Eye (tissue), 1 donor: Measurements from ENCODE around the gene TOX2.
A peak's percentile ranks its signal among the peaks of the same experiment; 100 is the strongest.
"Not testable (repeated sequence)": the region's sequence is repeated elsewhere in the genome, so short reads cannot be mapped to it uniquely, and the experiment has no call there.

Experiments
- DNase-seq: peaks from one replicate; pipeline ENCODE4 v3.0.0-alpha.2; 2015

TOX2 gene

DNA sequence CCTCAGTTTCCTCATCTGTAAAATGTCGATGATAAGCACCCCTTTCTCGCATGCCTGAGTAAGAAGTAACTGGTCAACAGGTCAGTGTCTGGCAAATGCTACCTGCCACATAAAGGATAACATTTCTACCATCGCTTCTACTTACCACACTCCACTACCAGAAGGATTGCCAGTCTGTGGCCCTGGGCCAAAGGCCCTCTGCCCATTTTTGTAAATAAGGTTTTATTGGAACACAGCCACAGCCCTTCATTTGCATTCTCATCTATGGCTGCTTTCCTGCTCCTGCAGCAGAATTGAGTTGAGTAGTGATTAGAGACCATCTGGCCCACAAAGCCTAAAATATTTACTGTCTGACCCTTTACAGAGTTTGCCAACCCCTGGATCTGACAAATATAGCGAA is 121.8 kb downstream of the TOX2 start:
- no peak for DNase-seq

DNA sequence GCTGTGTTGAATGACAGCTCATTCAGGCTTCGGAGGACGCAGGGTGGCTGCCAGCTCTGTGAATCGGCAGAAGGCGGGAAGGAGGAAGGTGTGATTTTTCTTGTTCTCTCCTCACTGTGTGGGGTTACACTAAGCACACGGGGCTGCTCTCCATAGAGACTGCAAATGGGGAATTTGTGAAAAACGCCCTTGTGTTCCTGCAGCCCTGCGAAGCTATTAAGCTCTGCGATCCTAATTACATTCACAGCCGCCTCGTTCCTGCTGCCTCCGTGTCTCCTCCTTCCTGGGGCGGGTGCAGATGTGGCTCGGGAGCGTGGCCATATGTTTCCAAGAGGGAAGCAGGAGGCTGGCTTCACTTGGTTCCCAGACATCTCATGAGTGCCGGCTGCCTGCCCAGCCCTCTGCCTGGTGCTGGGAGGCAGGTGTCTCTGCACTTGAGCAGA is 124.0 kb downstream of the TOX2 start:
- peak; percentile 78 for DNase-seq

DNA sequence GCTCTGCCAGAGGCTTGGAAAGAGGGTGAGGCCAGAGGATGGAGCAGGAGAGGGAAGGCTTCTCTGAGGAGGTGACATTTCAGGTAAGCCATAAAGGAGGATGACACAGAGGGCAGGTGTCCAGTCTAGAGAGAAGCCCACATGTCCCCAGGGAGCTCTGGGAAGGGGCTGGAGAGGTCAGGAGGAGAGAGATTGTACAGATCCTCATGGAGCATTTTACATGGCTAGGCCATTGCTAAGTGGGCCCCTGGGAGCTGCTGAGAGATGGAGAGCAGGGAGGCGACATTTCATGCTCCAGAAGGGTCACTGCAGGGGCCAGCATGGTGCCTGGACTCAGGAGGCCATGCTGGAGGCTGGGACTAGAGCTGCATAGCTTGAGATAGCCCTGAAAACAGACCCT is 124.5 kb downstream of the TOX2 start:
- no peak for DNase-seq

DNA sequence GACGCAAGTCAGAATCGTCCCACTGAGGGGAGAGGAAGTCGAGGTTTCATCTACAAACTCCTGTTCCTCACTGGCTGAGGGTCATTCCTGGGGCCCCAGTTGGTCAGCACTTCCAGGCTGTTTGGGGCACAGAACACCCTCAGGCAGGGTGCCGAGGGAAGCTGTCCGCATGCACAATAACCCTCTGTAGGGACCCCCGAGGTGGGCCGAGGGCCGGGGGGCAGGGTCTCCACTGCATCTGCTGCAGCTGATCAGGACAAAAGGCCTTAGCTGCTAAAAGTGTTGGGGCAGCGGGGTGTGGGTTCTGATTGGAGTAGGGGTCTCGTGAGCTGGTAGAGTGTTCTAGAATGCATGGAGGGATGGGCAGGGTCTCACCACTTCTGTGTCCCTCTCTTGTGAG is 125.1 kb downstream of the TOX2 start:
- no peak for DNase-seq

DNA sequence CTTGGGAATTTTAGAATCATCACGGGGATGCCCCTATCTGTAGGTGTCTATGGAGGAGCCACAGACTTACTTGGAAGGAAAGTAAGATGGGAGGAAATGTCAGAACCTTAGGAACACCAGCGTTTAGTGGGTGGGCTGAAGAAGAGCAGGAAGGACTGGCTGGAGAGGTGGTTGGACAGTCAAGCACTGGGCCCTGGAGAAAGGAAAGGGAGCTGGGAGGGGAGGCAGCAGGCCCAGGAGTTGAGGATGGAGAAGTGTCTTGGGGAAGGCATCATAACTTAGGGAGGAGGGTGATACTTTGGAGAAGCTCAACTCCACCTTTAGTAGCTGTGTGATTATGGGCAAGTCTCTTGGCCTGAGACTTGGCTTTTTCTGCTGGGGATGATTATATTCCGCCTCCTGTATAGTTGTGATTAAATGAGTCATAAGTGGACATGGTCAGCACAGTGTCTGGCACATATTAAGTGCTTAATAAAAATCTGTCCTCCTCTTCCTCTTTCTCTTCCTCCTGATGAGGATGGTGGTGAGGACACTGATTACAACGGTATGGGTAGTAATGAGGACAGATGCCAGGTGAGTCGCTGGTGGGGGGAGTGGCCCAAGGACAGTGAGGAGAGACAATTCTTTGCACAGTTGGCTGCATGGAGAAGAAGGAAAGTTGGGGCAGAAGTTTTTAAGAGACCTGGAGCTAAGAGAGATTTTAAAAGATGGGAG is 125.7 kb downstream of the TOX2 start:
- no peak for DNase-seq

DNA sequence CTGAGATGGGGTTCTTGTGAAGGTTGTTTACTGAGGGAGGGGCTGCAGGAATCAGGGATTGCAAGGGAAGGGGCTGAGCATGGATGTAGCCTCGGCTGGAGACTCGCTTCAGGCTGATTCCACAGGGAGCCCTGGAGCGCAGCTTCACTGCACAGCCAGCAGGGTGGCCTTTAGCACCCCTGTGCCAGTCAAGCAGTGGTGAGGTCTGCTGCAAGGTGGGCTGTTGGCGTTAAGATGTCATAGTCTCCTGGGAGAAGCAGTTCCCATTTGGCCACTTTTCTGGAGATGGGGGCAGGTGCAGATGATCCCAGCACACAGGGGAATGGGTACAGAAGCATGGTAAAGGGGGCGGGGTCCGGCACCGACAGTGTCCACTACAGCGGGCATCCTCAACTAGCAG is 126.3 kb downstream of the TOX2 start:
- no peak for DNase-seq

DNA sequence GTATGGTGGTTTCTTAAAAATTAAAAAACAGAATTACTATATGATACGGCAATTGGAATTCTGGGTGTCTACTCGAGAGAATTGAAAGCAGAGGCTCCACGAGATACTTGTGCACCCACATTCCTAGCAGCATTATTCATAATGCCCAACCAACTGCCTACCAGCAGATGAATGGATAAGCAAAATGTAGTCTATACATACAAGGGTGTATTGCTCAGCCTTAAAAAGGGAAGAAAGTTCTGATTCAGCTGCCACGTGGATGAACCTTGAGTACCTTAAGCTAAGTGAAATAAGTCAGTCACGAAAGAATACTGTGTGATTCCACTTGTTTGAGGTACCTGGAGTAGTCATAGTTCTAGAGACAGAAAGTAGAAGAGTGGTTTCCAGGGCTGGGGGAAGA is 130.1 kb downstream of the TOX2 start:
- not testable (repeated sequence) for DNase-seq

DNA sequence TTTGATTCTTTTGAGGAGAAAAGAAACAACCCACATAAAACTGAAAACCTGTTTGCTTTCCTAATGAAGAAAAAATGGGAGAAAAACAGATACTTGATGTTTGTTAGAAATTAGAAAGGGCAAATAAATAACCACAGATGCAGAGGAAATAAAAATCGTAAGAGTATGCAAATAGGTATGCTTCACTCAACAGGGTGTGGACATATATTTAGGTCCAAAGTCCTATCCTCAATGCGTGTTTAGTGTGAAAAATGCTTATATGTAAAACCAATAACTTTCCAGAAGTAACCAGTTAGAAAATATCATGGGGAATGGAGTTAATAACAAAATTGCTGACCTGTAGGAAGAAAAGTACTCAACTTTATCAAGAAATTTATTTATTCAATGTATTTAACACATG is 135.7 kb downstream of the TOX2 start:
- DNase-seq, result no peak

DNA sequence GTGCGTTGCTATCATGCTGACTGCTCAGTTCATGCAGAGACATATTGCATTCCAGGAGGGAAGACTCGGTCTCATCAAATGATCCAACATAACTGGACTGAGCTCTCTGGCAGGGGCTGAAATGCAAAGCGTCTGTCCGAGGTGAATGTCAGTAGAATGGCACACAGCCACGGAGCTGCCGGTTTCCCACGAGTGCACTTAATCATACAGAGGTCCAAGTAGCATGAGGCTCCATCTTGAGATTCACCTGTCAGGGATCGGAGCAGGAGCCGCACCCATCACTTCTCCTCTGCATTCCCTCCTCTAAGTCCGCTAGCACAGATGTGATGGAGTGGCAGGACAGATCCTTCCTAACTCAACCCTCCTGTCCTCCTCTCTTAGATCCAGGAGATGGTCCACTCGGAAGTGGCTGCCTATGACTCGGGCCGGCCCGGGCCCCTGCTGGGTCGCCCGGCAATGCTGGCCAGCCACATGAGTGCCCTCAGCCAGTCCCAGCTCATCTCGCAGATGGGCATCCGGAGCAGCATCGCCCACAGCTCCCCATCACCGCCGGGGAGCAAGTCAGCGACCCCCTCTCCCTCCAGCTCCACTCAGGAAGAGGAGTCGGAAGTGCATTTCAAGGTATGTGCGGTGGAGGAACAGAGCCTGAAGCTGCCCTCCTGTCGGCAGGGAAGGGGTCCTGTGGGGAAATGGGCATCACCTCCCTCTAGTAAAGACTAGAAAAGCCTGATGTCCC is 136.4 kb downstream of the TOX2 start:
- no peak for DNase-seq

DNA sequence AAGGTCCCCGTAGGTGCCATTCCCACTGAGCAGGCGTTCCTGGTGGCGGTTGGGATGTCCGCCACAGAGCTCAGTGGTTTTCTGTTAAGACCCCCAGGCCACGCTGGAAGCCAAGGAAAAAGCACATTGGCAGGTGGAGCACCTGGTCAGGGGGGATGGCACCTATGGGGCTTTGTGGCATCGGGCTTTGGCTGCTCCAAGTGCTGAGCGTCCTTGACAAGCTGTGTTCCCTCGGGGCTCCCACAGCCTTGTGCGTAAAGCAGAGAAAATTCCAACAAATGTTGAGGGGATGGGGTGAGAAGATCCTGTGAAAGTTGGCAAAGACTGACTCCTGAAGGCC is 137.0 kb downstream of the TOX2 start:
- DNase-seq, result no peak

DNA sequence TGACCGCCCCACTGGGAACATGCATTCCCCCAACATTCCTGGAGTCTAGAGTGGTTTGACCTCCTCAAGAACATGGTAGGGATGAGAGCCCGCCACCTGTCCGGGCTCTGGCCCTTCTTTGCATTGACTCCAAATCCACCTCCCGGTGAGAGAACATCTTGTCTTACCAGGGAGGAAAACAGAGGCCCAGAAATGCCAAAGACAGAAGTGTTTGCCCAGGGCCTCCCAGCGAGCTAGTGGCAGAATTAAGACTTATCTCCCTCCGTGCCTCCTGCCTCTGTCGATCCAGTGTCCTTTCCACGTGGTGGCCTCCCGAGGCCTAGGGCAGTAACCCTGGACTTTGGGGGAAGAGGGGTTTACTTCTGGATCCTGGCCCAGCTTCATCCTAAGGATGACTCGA is 137.5 kb downstream of the TOX2 start:
- DNase-seq, result no peak

DNA sequence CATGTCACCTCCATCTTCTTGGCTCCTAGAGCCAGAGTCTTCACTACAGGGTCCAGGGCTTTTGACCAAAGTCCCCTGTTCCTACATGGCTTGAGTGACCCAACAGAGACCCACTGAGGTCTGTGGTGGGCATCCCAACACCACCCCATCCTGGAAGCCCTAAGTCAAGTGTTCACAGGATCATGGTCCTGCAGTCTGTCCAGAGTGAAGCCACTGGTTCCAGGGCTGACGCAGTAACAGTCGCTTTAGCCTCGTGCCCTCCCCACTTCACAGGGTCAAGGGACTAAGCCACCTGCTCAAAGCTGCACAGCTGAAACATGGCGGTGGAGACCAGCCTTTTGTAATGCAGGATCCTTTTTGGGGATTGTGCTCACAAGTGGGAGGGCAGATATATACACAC is 138.4 kb downstream of the TOX2 start:
- no peak for DNase-seq

DNA sequence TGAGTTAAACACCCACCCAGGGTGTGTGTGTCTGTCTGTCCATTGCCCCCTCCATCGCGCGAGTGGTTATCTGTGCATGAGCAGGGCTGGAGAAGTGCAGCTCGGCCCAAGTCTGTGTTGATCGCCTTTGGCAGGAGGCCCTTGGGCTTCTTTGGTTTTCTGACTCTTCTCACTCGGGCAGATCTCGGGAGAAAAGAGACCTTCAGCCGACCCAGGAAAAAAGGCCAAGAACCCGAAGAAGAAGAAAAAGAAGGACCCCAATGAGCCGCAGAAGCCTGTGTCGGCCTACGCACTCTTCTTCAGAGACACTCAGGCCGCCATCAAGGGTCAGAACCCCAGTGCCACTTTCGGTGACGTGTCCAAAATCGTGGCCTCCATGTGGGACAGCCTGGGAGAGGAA is 139.5 kb downstream of the TOX2 start:
- no peak for DNase-seq

DNA sequence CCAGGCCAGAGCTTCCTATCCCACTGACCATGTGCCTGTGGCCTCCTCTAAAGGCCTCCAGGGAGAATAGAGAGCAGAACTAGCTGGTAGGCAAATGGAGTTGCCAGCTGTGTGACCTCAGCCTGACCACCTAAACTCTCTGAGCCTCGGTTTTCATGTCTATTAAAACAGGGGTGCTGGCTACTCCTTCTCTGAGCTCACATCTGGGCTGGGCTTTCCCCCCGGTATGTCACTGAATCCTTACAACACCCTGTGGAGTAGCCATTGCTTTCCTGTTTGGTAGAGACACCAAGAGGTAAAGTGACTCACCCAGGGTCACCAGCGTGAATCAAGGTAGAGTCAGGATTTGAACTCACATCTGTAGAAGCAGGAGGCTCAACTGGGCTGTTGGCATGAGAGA is 140.2 kb downstream of the TOX2 start:
- DNase-seq, result no peak

DNA sequence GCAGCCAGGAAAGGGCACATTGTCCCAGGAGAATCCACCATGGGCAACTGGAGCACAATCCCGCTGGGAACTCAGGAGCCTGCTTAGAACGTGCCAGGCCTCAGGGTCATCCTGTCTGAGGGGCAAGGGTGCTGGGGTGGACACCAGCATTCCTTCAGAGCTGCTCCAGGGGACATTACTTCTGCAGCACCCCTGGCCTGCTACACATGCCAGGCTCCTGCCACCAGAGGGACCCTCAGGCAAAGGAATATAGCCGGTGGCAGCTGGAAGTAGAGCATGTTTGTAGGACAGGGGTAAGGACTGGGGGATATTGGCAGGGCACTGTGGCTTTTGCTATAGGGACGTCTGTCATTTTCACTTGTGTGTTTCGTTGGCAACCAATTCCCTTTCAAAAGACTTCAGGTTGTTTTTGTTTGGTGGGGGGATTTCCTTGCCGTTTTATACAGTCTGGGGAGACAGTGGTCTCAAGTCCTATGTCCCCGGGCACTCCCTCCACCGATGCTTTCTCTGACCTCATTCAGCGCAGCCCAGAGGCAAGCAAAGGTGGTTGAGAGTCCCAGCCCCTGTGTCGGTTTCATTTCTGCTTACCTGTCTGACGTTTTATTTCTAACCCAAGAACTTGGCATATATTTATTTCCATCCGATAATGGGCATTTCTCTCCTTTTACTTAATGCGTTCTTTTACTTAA is 141.5 kb downstream of the TOX2 start:
- peak; percentile 37 for DNase-seq

DNA sequence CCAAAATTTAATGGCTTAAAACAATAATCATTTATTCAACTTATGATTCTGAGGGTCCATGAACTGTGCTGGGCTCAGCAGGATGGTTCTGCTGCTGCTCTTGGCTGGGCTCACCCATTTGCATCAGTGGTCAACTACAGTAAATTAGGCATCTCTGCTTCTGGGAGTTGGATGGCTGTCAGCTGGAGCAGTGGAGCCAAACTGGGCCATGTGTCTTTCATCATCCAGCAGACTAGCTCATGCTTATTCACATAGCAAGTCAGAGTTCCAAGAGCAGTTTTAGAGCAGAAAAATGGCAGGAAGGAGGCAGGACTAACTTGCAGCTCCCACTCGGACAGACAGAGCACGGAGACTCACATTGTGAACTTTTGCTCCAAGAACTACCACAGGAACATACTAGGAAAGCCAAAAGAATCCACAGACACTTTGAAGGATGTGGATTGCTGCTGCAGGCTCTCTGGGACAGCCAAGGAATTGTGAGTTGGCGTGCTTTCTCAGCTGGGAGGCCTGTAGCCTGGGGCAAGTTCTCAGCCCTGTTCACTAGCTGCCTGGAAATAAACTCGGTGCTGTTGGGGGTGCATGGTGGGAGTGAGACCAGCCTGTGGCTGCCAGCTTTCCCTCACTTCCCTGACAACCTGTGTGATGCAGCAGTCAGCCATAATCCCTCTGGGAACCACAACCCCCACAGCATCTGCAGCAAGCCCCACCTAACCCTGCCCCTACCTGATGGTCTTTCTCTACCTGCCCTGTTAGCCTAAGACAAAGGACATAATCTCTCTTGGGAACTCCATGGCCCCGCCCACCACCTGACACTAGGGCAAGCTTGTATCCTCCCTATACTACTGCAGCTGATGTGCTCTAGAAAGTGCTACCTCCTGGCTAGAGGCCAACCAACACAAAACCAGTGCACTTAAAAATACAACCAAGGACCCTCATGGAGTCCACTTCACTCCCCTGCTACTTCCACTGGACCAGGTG is 143.3 kb downstream of the TOX2 start:
- DNase-seq, result no peak

DNA sequence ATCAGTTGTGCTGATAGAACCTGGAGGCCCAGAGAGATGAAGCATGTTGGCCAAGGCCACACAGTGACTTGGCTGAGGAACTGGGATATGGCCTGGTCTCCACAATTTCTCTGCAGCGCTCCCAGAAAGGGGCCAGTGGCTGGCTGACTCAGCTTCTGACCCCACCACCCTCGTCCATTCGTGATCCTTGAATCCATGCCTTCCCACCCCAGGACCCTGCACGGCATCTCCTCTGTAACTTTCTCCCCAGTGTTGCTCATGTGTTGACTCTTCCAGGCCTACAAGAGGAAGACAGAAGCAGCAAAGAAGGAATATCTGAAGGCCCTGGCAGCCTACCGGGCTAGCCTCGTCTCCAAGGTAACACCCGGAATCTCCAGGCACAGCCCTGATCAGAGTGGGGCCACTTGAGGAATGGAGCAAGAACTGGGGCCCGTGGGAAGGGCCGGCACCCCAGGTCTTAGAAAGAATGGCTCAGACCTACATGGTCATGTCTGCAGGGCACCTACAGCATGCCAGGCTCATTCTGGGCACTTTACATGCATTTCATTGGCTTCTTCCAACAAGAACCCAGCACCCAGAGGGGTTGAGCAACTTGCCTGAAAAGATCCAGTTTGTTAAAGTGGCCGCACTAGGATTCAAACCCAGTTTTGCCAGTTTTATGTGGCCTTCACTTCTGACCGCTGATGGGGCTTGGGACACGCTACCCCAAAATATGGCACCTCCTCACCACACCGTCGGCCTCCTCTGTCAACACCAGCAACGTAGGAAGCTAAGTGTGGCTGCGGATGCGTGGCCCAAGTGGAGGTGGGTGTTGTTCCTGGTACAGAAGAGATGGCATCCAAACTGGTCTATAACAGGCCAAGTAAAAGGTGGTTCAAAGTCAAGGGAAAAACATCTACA is 150.1 kb downstream of the TOX2 start:
- DNase-seq, result no peak

DNA sequence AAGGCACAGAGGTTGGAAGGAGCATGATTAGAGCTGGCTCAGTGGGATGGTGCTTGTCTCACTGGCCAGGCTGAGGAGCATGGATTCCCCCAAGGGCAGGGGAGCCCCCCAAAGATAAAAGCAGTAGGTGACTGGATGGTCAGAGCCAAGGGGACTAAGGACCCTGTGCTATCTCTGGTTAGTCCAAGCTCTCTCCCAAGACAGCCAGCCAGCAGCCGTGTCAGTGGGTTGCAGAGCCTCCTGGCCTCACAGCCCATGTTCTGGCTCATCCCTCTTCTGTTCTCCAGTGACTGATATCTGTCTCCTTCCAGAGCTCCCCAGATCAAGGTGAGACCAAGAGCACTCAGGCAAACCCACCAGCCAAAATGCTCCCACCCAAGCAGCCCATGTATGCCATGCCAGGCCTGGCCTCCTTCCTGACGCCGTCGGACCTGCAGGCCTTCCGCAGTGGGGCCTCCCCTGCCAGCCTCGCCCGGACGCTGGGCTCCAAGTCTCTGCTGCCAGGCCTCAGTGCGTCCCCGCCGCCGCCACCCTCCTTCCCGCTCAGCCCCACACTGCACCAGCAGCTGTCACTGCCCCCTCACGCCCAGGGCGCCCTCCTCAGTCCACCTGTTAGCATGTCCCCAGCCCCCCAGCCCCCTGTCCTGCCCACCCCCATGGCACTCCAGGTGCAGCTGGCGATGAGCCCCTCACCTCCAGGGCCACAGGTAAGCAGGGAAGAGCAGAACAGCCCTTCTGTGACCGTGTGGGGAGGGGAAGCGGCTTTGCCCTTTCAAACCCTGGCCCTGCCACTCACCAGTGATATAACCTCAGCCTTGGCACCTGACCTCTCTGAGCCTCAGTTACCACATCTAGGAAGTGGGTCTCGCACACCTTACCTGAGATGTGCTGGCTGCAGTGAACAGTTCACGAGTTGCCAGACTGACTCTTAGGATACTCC is 151.0 kb downstream of the TOX2 start:
- no peak for DNase-seq

DNA sequence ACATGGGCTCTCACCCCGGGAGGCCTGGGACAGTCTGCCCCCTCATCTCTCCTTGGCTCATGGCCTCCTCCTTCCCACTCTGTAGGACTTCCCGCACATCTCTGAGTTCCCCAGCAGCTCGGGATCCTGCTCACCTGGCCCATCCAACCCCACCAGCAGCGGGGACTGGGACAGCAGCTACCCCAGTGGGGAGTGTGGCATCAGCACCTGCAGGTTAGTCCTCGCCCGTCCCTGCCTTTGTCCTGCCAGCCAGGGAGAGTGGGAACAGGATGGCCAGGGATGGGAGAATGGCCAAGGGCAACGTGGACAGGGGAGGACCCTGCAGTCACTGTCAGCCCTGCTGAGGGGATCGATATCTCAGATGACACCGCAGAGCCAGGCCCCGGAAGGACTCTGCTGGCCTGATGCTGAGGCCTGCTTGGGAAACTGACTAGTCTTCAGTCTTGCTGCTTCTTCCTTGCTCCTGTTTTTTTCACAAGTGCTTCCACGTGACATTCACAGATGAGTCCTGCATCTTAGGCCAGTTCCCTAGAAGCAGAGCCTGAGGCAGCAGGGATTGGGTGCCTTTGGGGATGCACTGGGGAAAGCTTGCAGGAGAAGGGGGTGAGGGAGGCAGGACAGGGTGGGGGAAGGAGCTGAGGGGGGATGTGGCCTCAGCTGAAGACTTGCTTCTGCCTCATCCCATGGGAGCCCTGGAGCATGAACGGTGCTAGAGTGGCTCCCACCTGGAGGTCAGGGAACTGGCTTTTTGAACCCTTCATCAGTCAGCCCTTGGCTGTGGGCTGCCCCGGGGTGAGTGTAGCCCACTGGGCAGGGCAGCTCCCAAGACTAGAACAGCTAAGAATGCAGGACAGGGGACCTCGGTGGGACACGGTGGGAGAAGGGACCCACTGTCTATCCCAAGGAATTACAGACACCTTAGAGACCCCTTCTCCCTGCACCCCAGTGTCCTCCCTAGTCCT is 152.3 kb downstream of the TOX2 start:
- no peak for DNase-seq
